ENCODE data around the gene IGF1R. TPM values are rescaled to one million over a fixed set of nuclear protein-coding genes. Genes with fewer than 3 reads are reported as not detected.

Gene IGF1R
- total RNA-seq, 3 donors from 2014 or later = 34.7 to 65.2 (median 47.7) TPM

GRCh38 chr15:98796685-98797357 lies 148.5 kb downstream of the IGF1R start:
- no peak for TF ChIP-seq CTCF (IDR thresholded peaks at IDR 0.05)
- DNase-seq (no peak), ATAC-seq (peak; percentile 55)
- Histone ChIP-seq H3K4me1 (ENCODE audit: low read depth) (peaks cover 27% of the 10 kb centered on the region), H3K4me3 (no peak overlapping the region), H3K9me3 (no peaks in the 10 kb centered on the region), H3K36me3 (ENCODE audit: low read depth) (no peaks in the 10 kb centered on the region)
- intact Hi-C loops (cut with DNase I, micrococcal nuclease) = loop anchor here in 1 of 2 donors (10.0 kb wide), 1 partner anchor 48 kb away; no protein-coding TSS in a partner anchor

- DNase-seq (no peak), ATAC-seq (no peak)
- Histone ChIP-seq H3K4me1 (ENCODE audit: low read depth) (peaks cover 24% of the 10 kb centered on the region), H3K36me3 (ENCODE audit: low read depth) (no peaks in the 10 kb centered on the region), H3K9me3 (no peaks in the 10 kb centered on the region), H3K4me3 (no peak overlapping the region)
- intact Hi-C loops (cut with DNase I, micrococcal nuclease) = loop anchor here in 1 of 2 donors (10.0 kb wide), 1 partner anchor 46 kb away; no protein-coding TSS in a partner anchor
- TF ChIP-seq CTCF (IDR thresholded peaks at IDR 0.05) = no peak
Observed at GRCh38 chr15:98798375-98798893, 150.1 kb downstream of the IGF1R start.

GRCh38 chr15:98799461-98800390 lies 151.4 kb downstream of the IGF1R start:
- H3K36me3 ChIP-seq (ENCODE audit: low read depth) = no peaks in the 10 kb centered on the region
- DNase-seq = no peak
- intact Hi-C loops (cut with DNase I, micrococcal nuclease) = loop anchor here in 1 of 2 donors (10.0 kb wide), 1 partner anchor 45 kb away; no protein-coding TSS in a partner anchor
- no peak overlapping the region for H3K4me3 ChIP-seq
- no peak for TF ChIP-seq CTCF (IDR thresholded peaks at IDR 0.05)
- no peak for ATAC-seq
- H3K4me1 ChIP-seq (ENCODE audit: low read depth) = peaks cover 24% of the 10 kb centered on the region
- no peaks in the 10 kb centered on the region for H3K9me3 ChIP-seq

GRCh38 chr15:98800437-98801233 lies 152.3 kb downstream of the IGF1R start:
- no peak for TF ChIP-seq CTCF (IDR thresholded peaks at IDR 0.05)
- intact Hi-C loops (cut with DNase I, micrococcal nuclease) = no loop called here
- Histone ChIP-seq H3K9me3 (no peaks in the 10 kb centered on the region), H3K4me1 (ENCODE audit: low read depth) (peaks cover 27% of the 10 kb centered on the region), H3K36me3 (ENCODE audit: low read depth) (no peaks in the 10 kb centered on the region), H3K4me3 (no peak overlapping the region)
- ATAC-seq = peak; percentile 76
- peak in 1 of 3 donors; percentile 47 for DNase-seq

GRCh38 chr15:98801234-98801561 lies 152.9 kb downstream of the IGF1R start:
- no peak for TF ChIP-seq CTCF (IDR thresholded peaks at IDR 0.05)
- H3K4me1 ChIP-seq (ENCODE audit: low read depth) = peaks cover 29% of the 10 kb centered on the region
- intact Hi-C loops (cut with DNase I, micrococcal nuclease) = no loop called here

More at GRCh38 chr15:98801234-98801561, 152.9 kb downstream of the IGF1R start:
- DNase-seq (no peak), ATAC-seq (no peak)
- Histone ChIP-seq H3K36me3 (ENCODE audit: low read depth) (no peaks in the 10 kb centered on the region), H3K9me3 (no peaks in the 10 kb centered on the region), H3K4me3 (no peak overlapping the region)
